Measurements from ENCODE around the gene RFC4. TPM values are rescaled to one million over a fixed set of nuclear protein-coding genes. Genes with fewer than 3 reads are reported as not detected.

RFC4 gene
- total and polyA plus RNA-seq, 9 of the 15 experiments (the other 6 are each of a cell fraction or from before 2014, with no cell fraction given), result 105 to 227 (median 180) TPM

DNA sequence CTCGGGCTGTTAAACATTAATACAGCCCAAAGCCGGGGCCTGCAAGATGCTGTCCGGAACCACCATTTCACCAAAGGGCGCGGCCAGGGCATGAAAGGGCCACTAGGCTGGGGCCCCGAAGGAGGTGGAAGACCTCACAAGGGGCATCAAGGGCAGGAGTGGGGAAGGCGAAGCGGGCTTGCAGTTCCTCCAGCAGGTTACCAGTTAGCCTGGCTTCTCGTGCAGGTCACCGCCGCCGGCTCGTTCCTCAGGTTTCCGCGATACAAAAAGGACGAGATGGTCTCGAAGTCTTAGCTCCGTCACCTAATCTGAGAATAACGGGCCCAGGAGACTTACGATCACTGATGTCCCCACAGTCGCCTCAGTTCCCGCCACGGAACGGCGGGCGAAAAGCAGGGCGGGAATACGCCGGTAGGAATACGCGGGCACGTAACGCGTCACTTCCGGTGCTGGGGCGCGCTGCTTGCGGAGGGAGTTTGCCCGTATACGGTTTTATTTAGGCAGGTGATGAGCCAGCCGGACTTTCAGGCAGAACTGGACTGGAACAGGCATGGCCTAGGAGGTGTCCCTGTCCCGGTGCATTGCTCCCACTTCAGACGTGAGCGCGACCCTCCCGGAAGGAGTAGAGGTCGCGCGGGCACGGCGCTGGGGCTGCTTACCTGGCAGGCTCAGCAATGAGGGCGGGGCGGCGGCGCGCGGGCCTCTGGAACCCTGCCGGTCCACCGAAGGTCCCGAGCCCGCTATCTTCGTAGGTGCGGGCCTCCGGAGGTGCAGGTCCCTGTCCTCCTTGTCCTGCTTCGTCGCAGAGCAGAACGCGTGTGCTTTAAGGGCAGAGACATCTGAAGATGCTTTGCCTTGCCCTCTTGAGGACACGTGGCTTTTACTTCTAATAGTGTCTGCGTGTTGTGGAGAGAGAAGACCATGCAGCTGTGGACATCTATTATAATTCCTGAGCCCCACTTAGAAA lies at the start of gene RFC4 (continued):
- TF ChIP-seq, protein P1, sequence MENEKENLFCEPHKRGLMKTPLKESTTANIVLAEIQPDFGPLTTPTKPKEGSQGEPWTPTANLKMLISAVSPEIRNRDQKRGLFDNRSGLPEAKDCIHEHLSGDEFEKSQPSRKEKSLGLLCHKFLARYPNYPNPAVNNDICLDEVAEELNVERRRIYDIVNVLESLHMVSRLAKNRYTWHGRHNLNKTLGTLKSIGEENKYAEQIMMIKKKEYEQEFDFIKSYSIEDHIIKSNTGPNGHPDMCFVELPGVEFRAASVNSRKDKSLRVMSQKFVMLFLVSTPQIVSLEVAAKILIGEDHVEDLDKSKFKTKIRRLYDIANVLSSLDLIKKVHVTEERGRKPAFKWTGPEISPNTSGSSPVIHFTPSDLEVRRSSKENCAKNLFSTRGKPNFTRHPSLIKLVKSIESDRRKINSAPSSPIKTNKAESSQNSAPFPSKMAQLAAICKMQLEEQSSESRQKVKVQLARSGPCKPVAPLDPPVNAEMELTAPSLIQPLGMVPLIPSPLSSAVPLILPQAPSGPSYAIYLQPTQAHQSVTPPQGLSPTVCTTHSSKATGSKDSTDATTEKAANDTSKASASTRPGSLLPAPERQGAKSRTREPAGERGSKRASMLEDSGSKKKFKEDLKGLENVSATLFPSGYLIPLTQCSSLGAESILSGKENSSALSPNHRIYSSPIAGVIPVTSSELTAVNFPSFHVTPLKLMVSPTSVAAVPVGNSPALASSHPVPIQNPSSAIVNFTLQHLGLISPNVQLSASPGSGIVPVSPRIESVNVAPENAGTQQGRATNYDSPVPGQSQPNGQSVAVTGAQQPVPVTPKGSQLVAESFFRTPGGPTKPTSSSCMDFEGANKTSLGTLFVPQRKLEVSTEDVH (IDR thresholded peaks at IDR 0.05; ENCODE audit: low read depth, partially characterized antibody), result peak; percentile 99
- TF ChIP-seq CREB1 (IDR thresholded peaks at IDR 0.05), result peak; percentile 93
- TF ChIP-seq CREB1 (CRISPR knock-in tag; IDR thresholded peaks at IDR 0.05), result peak; percentile 94
- TF ChIP-seq, protein P2, sequence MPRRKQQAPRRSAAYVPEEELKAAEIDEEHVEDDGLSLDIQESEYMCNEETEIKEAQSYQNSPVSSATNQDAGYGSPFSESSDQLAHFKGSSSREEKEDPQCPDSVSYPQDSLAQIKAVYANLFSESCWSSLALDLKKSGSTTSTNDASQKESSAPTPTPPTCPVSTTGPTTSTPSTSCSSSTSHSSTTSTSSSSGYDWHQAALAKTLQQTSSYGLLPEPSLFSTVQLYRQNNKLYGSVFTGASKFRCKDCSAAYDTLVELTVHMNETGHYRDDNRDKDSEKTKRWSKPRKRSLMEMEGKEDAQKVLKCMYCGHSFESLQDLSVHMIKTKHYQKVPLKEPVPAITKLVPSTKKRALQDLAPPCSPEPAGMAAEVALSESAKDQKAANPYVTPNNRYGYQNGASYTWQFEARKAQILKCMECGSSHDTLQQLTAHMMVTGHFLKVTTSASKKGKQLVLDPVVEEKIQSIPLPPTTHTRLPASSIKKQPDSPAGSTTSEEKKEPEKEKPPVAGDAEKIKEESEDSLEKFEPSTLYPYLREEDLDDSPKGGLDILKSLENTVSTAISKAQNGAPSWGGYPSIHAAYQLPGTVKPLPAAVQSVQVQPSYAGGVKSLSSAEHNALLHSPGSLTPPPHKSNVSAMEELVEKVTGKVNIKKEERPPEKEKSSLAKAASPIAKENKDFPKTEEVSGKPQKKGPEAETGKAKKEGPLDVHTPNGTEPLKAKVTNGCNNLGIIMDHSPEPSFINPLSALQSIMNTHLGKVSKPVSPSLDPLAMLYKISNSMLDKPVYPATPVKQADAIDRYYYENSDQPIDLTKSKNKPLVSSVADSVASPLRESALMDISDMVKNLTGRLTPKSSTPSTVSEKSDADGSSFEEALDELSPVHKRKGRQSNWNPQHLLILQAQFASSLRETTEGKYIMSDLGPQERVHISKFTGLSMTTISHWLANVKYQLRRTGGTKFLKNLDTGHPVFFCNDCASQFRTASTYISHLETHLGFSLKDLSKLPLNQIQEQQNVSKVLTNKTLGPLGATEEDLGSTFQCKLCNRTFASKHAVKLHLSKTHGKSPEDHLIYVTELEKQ (CRISPR knock-in tag; IDR thresholded peaks at IDR 0.05), result no peak
- TF ChIP-seq ZBTB40 (IDR thresholded peaks at IDR 0.05), result peak; percentile 95
- no peak for TF ChIP-seq ZBTB40 (CRISPR knock-in tag; IDR thresholded peaks at IDR 0.05)
- no peak for TF ChIP-seq ZNF217 (CRISPR knock-in tag; IDR thresholded peaks at IDR 0.05)
- 0 out of 2 replicates have a peak, but pooled peaks have one; percentile 16 for TF ChIP-seq BCOR (IDR thresholded peaks at IDR 0.05)
- TF ChIP-seq NRF1 (conservative IDR thresholded peaks at IDR 0.05 in 1 of 2, IDR thresholded peaks at IDR 0.05 in 1 of 2), result peak; percentile 50 to 67
- TF ChIP-seq U2AF2 (optimal IDR thresholded peaks at IDR 0.05; ENCODE audit: low read depth, low read length), result no peak
- TF ChIP-seq MYNN (IDR thresholded peaks at IDR 0.05), result 0 out of 2 replicates have a peak, but pooled peaks have one; percentile 20
- TF ChIP-seq MYNN (CRISPR knock-in tag; IDR thresholded peaks at IDR 0.05), result no peak

Measured in K562 (cell line).